HepG2 (cell line): ENCODE results near the gene PTPN2. TPM values are rescaled to one million over a fixed set of nuclear protein-coding genes. Genes with fewer than 3 reads are reported as not detected.

Source experiments
- ATAC-seq: fragments of 200-7000 bp; cut with Tn5 transposase; 3 replicates; pipeline ENCODE4 v1.9.1; 2020; ENCODE audit warnings: mild to moderate bottlenecking, moderate library complexity
- BruUV-seq: library from RNA; stranded (reverse); fragments of 400-500 nt; replicated peaks from 2 replicates; lab custom pipeline; 2021; lab: Mats Ljungman, UMichigan
- CTCF ChIA-PET: fragments of 300-600 bp; formaldehyde crosslinking; extraction: SDS; loops from one replicate; lab custom pipeline; 2021; ENCODE audit warnings: low total read pairs, inconsistent platforms, low intra/inter-chr PET ratio; lab: Yijun Ruan, JAX
- POLR2A ChIA-PET: fragments of 350-600 bp; sonication (Branson Sonifier 250); formaldehyde crosslinking; loops from one replicate; lab custom pipeline; 2020; ENCODE audit warnings: antibody characterized with exemption, inconsistent platforms; lab: Yijun Ruan, JAX
- DNase-seq: peaks from one replicate; pipeline ENCODE4 v3.0.0-alpha.2; 2015; ENCODE audit warnings: low spot score
- FAIRE-seq: peaks from 3 replicates; lab custom pipeline; 2011; peaks lifted over from hg19 to GRCh38; lab: Jason Lieb, UNC
- H2AFZ ChIP-seq: one replicate; pipeline ENCODE4 v1.6.1; 2011; ENCODE audit warnings: low read length, inconsistent platforms
- H3K27ac ChIP-seq: fragments of 300-600 bp; 3 replicates; pipeline ENCODE4 v1.8.0; 2011; ENCODE audit warnings: mixed run types, mild to moderate bottlenecking, mixed read lengths, low read length, inconsistent platforms; ENCODE audit not compliant: insufficient read depth; ENCODE audit errors: extremely low read length
- H3K27me3 ChIP-seq, 2 experiments: fragments of 200-600 bp in 1 of 2; 2 replicates in 1 of 2; 3 replicates in 1 of 2; pipeline versions ENCODE4 v1.6.0 to v1.8.0; 2011; ENCODE audit warnings: low read length in 2 of 2, mild to moderate bottlenecking in 2 of 2, moderate library complexity in 2 of 2, inconsistent platforms in 1 of 2; ENCODE audit not compliant: insufficient read depth in 2 of 2, control insufficient read depth in 1 of 2
- H3K36me3 ChIP-seq, 2 experiments: fragments of 200-600 bp in 1 of 2; replicated peaks in 1 of 2; 2 replicates in 1 of 2; 3 replicates in 1 of 2; pipeline versions ENCODE4 v1.5.1 to v1.8.0; 2011; ENCODE audit warnings: low read length in 2 of 2, inconsistent platforms in 1 of 2; ENCODE audit not compliant: insufficient read depth in 2 of 2, control insufficient read depth in 1 of 2
- H3K4me1 ChIP-seq: 2 replicates; pipeline ENCODE4 v1.5.1; 2012; ENCODE audit warnings: low read length, inconsistent platforms; ENCODE audit not compliant: insufficient read depth
- H3K4me2 ChIP-seq: 2 replicates; pipeline ENCODE4 v1.6.0; 2011; ENCODE audit warnings: low read depth, low read length, inconsistent platforms
- H3K4me3 ChIP-seq, 3 experiments: fragments of 200-600 bp in 1 of 3; sonication (generic), shearing (Covaris generic) in 1 of 3; replicated peaks in 1 of 3; 2 replicates each; pipeline ENCODE4 v1.5.1; 2011 to 2016; ENCODE audit warnings: low read length in 3 of 3, inconsistent platforms in 2 of 3, low read depth in 2 of 3, mild to moderate bottlenecking in 2 of 3, control low read depth in 1 of 3, mixed read lengths in 1 of 3; ENCODE audit not compliant: insufficient read depth in 1 of 3
- H3K79me2 ChIP-seq: one replicate; pipeline ENCODE4 v1.6.1; 2011; ENCODE audit warnings: low read length, inconsistent platforms; ENCODE audit not compliant: insufficient read depth
- H3K9ac ChIP-seq: 2 replicates; pipeline ENCODE4 v1.6.0; 2011; ENCODE audit warnings: mild to moderate bottlenecking, low read depth, low read length, inconsistent platforms; ENCODE audit not compliant: insufficient read depth
- H3K9me3 ChIP-seq: 2 replicates; pipeline ENCODE4 v1.5.1; 2012; ENCODE audit warnings: mild to moderate bottlenecking, low read length
- H4K20me1 ChIP-seq: 2 replicates; pipeline ENCODE4 v1.6.0; 2011; ENCODE audit warnings: inconsistent platforms, mild to moderate bottlenecking, low read length, moderate library complexity; ENCODE audit not compliant: insufficient read depth
- ATF7 ChIP-seq, 2 experiments: fragments of 450-650 bp in 1 of 2; sonication (generic) in 1 of 2; formaldehyde crosslinking in 1 of 2; IDR thresholded peaks; 2 replicates each; pipeline versions ENCODE4 v1.4.0 to v1.6.1; 2016 to 2020; ENCODE audit warnings: antibody characterized with exemption in 1 of 2, mild to moderate bottlenecking in 1 of 2, missing genetic modification reagents in 1 of 2
- CSRNP1 ChIP-seq: sonication (generic); formaldehyde crosslinking; IDR thresholded peaks from 2 replicates; pipeline ENCODE4 v1.8.1; 2023; ENCODE audit warnings: mild to moderate bottlenecking, missing genetic modification reagents
- EED ChIP-seq: sonication (generic); formaldehyde crosslinking; IDR thresholded peaks from 2 replicates; pipeline ENCODE4 v1.5.0; 2020; ENCODE audit warnings: mild to moderate bottlenecking, missing genetic modification reagents
- MXD4 ChIP-seq: IDR thresholded peaks from 2 replicates; pipeline ENCODE4 v1.6.1; 2016; ENCODE audit warnings: mild to moderate bottlenecking, missing biosample characterization, missing genetic modification reagents
- NFE2L2 ChIP-seq: fragments of 150-350 bp; IDR thresholded peaks from 2 replicates; pipeline ENCODE4 v1.6.1; 2014; ENCODE audit warnings: low read length
- REL ChIP-seq: sonication (generic); formaldehyde crosslinking; conservative IDR thresholded peaks from 2 replicates; pipeline ENCODE4 v1.8.0; 2022; ENCODE audit warnings: mild to moderate bottlenecking, missing genetic modification reagents, moderate library complexity
- UBTF ChIP-seq: sonication (generic); formaldehyde crosslinking; IDR thresholded peaks from 2 replicates; pipeline ENCODE4 v1.4.0; 2020; ENCODE audit warnings: mild to moderate bottlenecking, missing genetic modification reagents
- ZBTB14 ChIP-seq: sonication (generic); formaldehyde crosslinking; IDR thresholded peaks from 2 replicates; pipeline ENCODE4 v1.4.0; 2020; ENCODE audit warnings: missing genetic modification reagents
- ZNF761 ChIP-seq: sonication (generic); formaldehyde crosslinking; conservative IDR thresholded peaks from 2 replicates; pipeline ENCODE4 v1.4.0; 2020; ENCODE audit warnings: mild to moderate bottlenecking, missing genetic modification reagents
- WGBS: methylation state at CpG from one replicate; pipeline ENCODE4 v1.1.6; 2017; ENCODE audit warnings: low lambda C conversion rate; 5-methylcytosine and 5-hydroxymethylcytosine counted together
- in situ Hi-C: cut with HindIII; loops from 2 replicates; pipeline ENCODE4 v1.10.0; 2017; ENCODE audit warnings: low pct_unique_long_range_greater_than_20kb; ENCODE audit not compliant: extremely low pct_ligation_motif_present
- intact Hi-C: fragments of 100-400 bp; cut with micrococcal nuclease; formaldehyde crosslinking; loops from one replicate; pipeline ENCODE4 v1.10.0; 2022; ENCODE audit not compliant: unreplicated experiment
- polyA plus RNA-seq, 8 experiments: library from polyadenylated mRNA; depleted of rRNA in 3 of 8; stranded (reverse) in 7 of 8; unstranded in 1 of 8; fragments of >200 nt; fragmentation: Illumina TruSeq in 4 of 8; extraction: Trizol in 4 of 8; gene quantifications; 2 replicates each; pipeline versions ENCODE4 v1.2.1 to v1.2.3, GENCODE V29; 2011 to 2016; ENCODE audit warnings: low read depth in 4 of 8, missing spikeins in 1 of 8, mixed read lengths in 1 of 8; ENCODE audit not compliant: insufficient read depth in 1 of 8
- total RNA-seq, 5 experiments: library from RNA; depleted of rRNA; stranded (reverse); fragments of >200 nt; fragmentation: Illumina TruSeq; extraction: Trizol; gene quantifications; 2 replicates each; pipeline ENCODE4 v1.2.3, GENCODE V29; 2016; ENCODE audit warnings: low read depth in 1 of 5

The PTPN2 gene
- total and polyA plus RNA-seq, 2 of the 13 experiments (the other 11 are each of a cell fraction or from before 2014, with no cell fraction given): 24.9 to 41.5 TPM

- FAIRE-seq: no peak
- no peaks in the 10 kb centered on the region for H3K79me2 ChIP-seq
- no peaks in the 10 kb centered on the region for H3K9me3 ChIP-seq
- intact Hi-C loops (no loop called here), in situ Hi-C loops (no loop called here)
- no peak overlapping the region for H2AFZ ChIP-seq
- peaks cover 2 to 16% of the 10 kb centered on the region in 2 experiments for H3K36me3 ChIP-seq
- no peak overlapping the region for H3K4me2 ChIP-seq
- H4K20me1 ChIP-seq: no peaks in the 10 kb centered on the region
- no peak for DNase-seq
- no peak overlapping the region for H3K4me3 ChIP-seq
- TF ChIP-seq ATF7 (IDR thresholded peaks at IDR 0.05) (no peak), ATF7 (CRISPR knock-in tag; IDR thresholded peaks at IDR 0.05) (no peak), MXD4 (no peak), REL (CRISPR knock-in tag) (no peak)
- H3K4me1 ChIP-seq: no peaks in the 10 kb centered on the region
- ChIA-PET POLR2A (no interaction called here), CTCF (no interaction called here)
- no peaks in the 10 kb centered on the region for H3K27me3 ChIP-seq
- WGBS: 93% methylated on average over 1 of the region's 1 CpG
- no TSS peak for BruUV-seq
- H3K27ac ChIP-seq: no peak overlapping the region
- no peak overlapping the region for H3K9ac ChIP-seq
- no peak for ATAC-seq
These were observed 80.7 kb downstream of the PTPN2 start for GRCh38 chr18:12803069-12803936.

- Histone ChIP-seq H3K9ac (no peak overlapping the region), H3K9me3 (no peaks in the 10 kb centered on the region), H3K4me2 (no peak overlapping the region), H3K79me2 (no peaks in the 10 kb centered on the region), H3K4me3 (no peak overlapping the region), H4K20me1 (no peaks in the 10 kb centered on the region), H2AFZ (no peak overlapping the region), H3K27ac (no peak overlapping the region), H3K36me3 (peaks cover 2 to 23% of the 10 kb centered on the region in 2 experiments), H3K27me3 (no peaks in the 10 kb centered on the region), H3K4me1 (no peaks in the 10 kb centered on the region)
- in situ Hi-C loops: no loop called here
- no peak for ATAC-seq
- FAIRE-seq: no peak
- no TSS peak for BruUV-seq
- 96% methylated on average over 1 of the region's 1 CpG for WGBS
- DNase-seq: no peak
- intact Hi-C loops: no loop called here
- ChIA-PET CTCF (no interaction called here), POLR2A (no interaction called here)
- TF ChIP-seq NFE2L2 (no peak), CSRNP1 (CRISPR knock-in tag) (no peak), EED (CRISPR knock-in tag) (no peak), ZBTB14 (no peak), ZNF761 (CRISPR knock-in tag) (no peak), UBTF (CRISPR knock-in tag) (no peak)
These were observed 81.5 kb downstream of the PTPN2 start for GRCh38 chr18:12802538-12802937.
